ENCODE measurements around the gene MPST. TPM values are rescaled to one million over a fixed set of nuclear protein-coding genes. Genes with fewer than 3 reads are reported as not detected.

MPST gene
- total RNA-seq, 1 donor from 2014 or later = 58.8 TPM

DNA sequence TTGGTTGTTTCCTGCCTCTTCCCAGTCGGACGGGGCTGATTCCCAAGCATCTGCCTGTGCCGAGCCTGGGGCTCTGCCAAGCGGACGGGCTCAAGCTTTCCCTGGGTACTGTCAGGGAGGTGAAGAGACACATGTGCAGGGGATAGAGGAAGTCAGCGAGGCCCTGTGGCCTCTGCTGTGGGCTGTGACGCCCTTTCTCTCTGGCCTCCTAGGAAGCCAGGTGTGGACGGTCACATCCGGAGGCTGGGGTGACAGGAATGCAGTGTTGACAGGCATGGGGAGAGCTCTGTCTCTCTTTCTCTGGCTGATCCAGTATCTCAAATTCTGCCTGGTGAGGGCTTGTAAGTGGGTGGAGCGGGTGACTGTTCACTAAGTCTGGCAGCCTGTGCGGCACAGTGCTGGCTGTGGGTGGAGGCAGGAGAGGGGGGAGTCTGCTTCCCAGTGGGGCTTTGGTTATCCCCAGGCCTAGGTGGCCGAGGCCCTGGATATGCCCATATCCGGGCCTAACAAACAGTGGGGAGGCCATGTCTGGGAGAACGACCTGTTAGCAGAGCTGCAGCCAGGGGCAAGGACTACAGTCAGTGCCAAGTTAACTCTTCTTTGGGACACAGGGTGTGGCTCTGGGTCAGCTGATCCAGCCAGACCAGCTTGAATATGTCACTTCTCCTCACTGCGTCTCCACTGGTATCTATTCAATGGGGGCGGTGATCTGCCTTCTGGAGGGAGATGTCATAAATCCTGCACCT lies 33.9 kb downstream of the MPST start:
- peaks cover 4% of the 10 kb centered on the region for H3K9me3 Mint-ChIP-seq (ENCODE audit: unreplicated experiment)
- peak overlapping the region; percentile 89 for H3K4me3 Mint-ChIP-seq (ENCODE audit: unreplicated experiment)
- peaks cover 5% of the 10 kb centered on the region for H3K27me3 Mint-ChIP-seq (ENCODE audit: unreplicated experiment)
- no peak for DNase-seq
- peak overlapping the region; percentile 77 for H3K27ac Mint-ChIP-seq (ENCODE audit: unreplicated experiment)
- TF ChIP-seq, protein P1, sequence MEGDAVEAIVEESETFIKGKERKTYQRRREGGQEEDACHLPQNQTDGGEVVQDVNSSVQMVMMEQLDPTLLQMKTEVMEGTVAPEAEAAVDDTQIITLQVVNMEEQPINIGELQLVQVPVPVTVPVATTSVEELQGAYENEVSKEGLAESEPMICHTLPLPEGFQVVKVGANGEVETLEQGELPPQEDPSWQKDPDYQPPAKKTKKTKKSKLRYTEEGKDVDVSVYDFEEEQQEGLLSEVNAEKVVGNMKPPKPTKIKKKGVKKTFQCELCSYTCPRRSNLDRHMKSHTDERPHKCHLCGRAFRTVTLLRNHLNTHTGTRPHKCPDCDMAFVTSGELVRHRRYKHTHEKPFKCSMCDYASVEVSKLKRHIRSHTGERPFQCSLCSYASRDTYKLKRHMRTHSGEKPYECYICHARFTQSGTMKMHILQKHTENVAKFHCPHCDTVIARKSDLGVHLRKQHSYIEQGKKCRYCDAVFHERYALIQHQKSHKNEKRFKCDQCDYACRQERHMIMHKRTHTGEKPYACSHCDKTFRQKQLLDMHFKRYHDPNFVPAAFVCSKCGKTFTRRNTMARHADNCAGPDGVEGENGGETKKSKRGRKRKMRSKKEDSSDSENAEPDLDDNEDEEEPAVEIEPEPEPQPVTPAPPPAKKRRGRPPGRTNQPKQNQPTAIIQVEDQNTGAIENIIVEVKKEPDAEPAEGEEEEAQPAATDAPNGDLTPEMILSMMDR (IDR thresholded peaks at IDR 0.05; ENCODE audit: partially characterized antibody, unreplicated experiment) = no peak
- peaks cover 6% of the 10 kb centered on the region for H3K36me3 Mint-ChIP-seq (ENCODE audit: unreplicated experiment)
- H3K4me1 Mint-ChIP-seq (ENCODE audit: low read depth, unreplicated experiment) = peaks cover 28% of the 10 kb centered on the region

DNA sequence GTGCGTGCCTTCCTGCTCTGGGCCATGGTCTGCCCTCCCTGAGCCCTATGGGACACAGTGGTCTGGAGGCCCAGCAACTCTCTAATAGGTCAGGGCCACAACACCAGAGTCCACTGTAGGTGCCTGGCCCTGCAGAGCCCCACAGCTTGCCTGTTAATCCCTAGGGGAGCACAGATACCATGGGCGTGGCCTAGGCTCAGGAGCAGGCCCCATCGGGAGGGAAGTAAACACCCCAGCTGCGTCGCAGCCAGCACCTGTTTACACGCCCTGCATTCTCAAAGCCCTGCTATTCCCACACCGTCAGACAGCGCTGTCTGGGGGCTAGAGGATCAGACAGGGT lies 34.5 kb downstream of the MPST start:
- Mint-ChIP-seq H3K4me1 (ENCODE audit: low read depth, unreplicated experiment) (peaks cover 28% of the 10 kb centered on the region), H3K36me3 (ENCODE audit: unreplicated experiment) (peaks cover 6% of the 10 kb centered on the region), H3K27ac (ENCODE audit: unreplicated experiment) (no peak overlapping the region), H3K4me3 (ENCODE audit: unreplicated experiment) (peak overlapping the region; percentile 15), H3K27me3 (ENCODE audit: unreplicated experiment) (peaks cover 5% of the 10 kb centered on the region), H3K9me3 (ENCODE audit: unreplicated experiment) (peaks cover 4% of the 10 kb centered on the region)
- TF ChIP-seq, protein P1 (IDR thresholded peaks at IDR 0.05; ENCODE audit: partially characterized antibody, unreplicated experiment) = no peak
- DNase-seq = no peak

- TF ChIP-seq, protein P1 (IDR thresholded peaks at IDR 0.05; ENCODE audit: partially characterized antibody, unreplicated experiment) = no peak
- Mint-ChIP-seq H3K4me1 (ENCODE audit: low read depth, unreplicated experiment) (peaks cover 28% of the 10 kb centered on the region), H3K36me3 (ENCODE audit: unreplicated experiment) (peaks cover 6% of the 10 kb centered on the region), H3K4me3 (ENCODE audit: unreplicated experiment) (peak overlapping the region; percentile 46), H3K27me3 (ENCODE audit: unreplicated experiment) (peaks cover 5% of the 10 kb centered on the region), H3K27ac (ENCODE audit: unreplicated experiment) (peak overlapping the region; percentile 82), H3K9me3 (ENCODE audit: unreplicated experiment) (peaks cover 4% of the 10 kb centered on the region)
- DNase-seq = no peak
Observed at GRCh38 chr22:37054600-37055365, 35.2 kb downstream of the MPST start.

- no peak for DNase-seq
- no peak overlapping the region for H3K4me3 Mint-ChIP-seq (ENCODE audit: unreplicated experiment)
- TF ChIP-seq, protein P1 (IDR thresholded peaks at IDR 0.05; ENCODE audit: partially characterized antibody, unreplicated experiment) = no peak
- no peak overlapping the region for H3K27ac Mint-ChIP-seq (ENCODE audit: unreplicated experiment)
- H3K27me3 Mint-ChIP-seq (ENCODE audit: unreplicated experiment) = peaks cover 5% of the 10 kb centered on the region
- H3K36me3 Mint-ChIP-seq (ENCODE audit: unreplicated experiment) = peaks cover 6% of the 10 kb centered on the region
- H3K4me1 Mint-ChIP-seq (ENCODE audit: low read depth, unreplicated experiment) = peaks cover 28% of the 10 kb centered on the region
- H3K9me3 Mint-ChIP-seq (ENCODE audit: unreplicated experiment) = peaks cover 5% of the 10 kb centered on the region
Observed at GRCh38 chr22:37056246-37056645, 36.7 kb downstream of the MPST start.

- no peak for DNase-seq
- Mint-ChIP-seq H3K36me3 (ENCODE audit: unreplicated experiment) (peaks cover 6% of the 10 kb centered on the region), H3K4me1 (ENCODE audit: low read depth, unreplicated experiment) (peaks cover 28% of the 10 kb centered on the region), H3K9me3 (ENCODE audit: unreplicated experiment) (peaks cover 4% of the 10 kb centered on the region), H3K27me3 (ENCODE audit: unreplicated experiment) (peaks cover 5% of the 10 kb centered on the region), H3K27ac (ENCODE audit: unreplicated experiment) (no peak overlapping the region), H3K4me3 (ENCODE audit: unreplicated experiment) (no peak overlapping the region)
- TF ChIP-seq, protein P1 (IDR thresholded peaks at IDR 0.05; ENCODE audit: partially characterized antibody, unreplicated experiment) = no peak
Observed at GRCh38 chr22:37057226-37057625, 37.7 kb downstream of the MPST start.
